Endothelial cell of umbilical vein (primary cell): ENCODE measurements around the gene QRFP. TPM values are rescaled to one million over a fixed set of nuclear protein-coding genes. Genes with fewer than 3 reads are reported as not detected.

ENCODE experiments used
- BruUV-seq: library from RNA; stranded (reverse); fragments of 400-500 nt; replicated peaks from 2 replicates; lab custom pipeline; 2021; lab: Mats Ljungman, UMichigan
- CTCF ChIA-PET: fragments of 300-600, 350-600 bp; sonication (Branson Sonifier 250); formaldehyde crosslinking; loops from one replicate; lab custom pipeline; 2021; ENCODE audit warnings: antibody characterized with exemption, inconsistent platforms; lab: Charles Lee
- POLR2A ChIA-PET: fragments of 300-600, 350-600 bp; sonication (Branson Sonifier 250); formaldehyde crosslinking; loops from one replicate; lab custom pipeline; 2021; ENCODE audit warnings: antibody characterized with exemption, inconsistent platforms; lab: Charles Lee
- DNase-seq: peaks from one replicate; pipeline ENCODE4 v3.0.0-alpha.2; 2011; ENCODE audit warnings: low read depth, low spot score
- FAIRE-seq: peaks from 2 replicates; lab custom pipeline; 2011; peaks lifted over from hg19 to GRCh38; lab: Jason Lieb, UNC
- H2AFZ ChIP-seq: 2 replicates; pipeline ENCODE4 v1.6.0; 2012; ENCODE audit warnings: low read depth, low read length, control low read depth, inconsistent platforms
- H3K27ac ChIP-seq: 2 replicates; pipeline ENCODE4 v1.5.1; 2011; ENCODE audit warnings: low read depth, mild to moderate bottlenecking, control low read depth, low read length, moderate library complexity; ENCODE audit not compliant: insufficient read depth
- H3K27me3 ChIP-seq, 2 experiments: 2 replicates each; pipeline versions ENCODE4 v1.6.0 to v1.6.1; 2011; ENCODE audit warnings: low read length in 2 of 2, mixed read lengths in 1 of 2; ENCODE audit not compliant: control insufficient read depth in 2 of 2, insufficient read depth in 2 of 2
- H3K36me3 ChIP-seq, 2 experiments: 2 replicates in 1 of 2; 3 replicates in 1 of 2; pipeline ENCODE4 v1.5.1; 2011; ENCODE audit warnings: low read length in 2 of 2, mild to moderate bottlenecking in 1 of 2, moderate library complexity in 1 of 2; ENCODE audit not compliant: control insufficient read depth in 2 of 2, insufficient read depth in 2 of 2; ENCODE audit errors: extremely low read depth in 1 of 2
- H3K4me1 ChIP-seq: 3 replicates; pipeline ENCODE4 v1.5.1; 2011; ENCODE audit warnings: mild to moderate bottlenecking, low read length; ENCODE audit not compliant: control insufficient read depth, insufficient read depth; ENCODE audit errors: extremely low read depth
- H3K4me2 ChIP-seq: 2 replicates; pipeline ENCODE4 v1.6.1; 2011; ENCODE audit warnings: low read length, control low read depth, mixed read lengths; ENCODE audit not compliant: insufficient read depth
- H3K4me3 ChIP-seq, 3 experiments: fragments of 200-600 bp in 1 of 3; sonication (generic), shearing (Covaris generic) in 1 of 3; replicated peaks in 1 of 3; 2 replicates each; pipeline ENCODE4 v1.5.1; 2011 to 2016; ENCODE audit warnings: control low read depth in 3 of 3, low read length in 3 of 3, mild to moderate bottlenecking in 2 of 3, inconsistent platforms in 1 of 3, low read depth in 1 of 3, moderate library complexity in 1 of 3; ENCODE audit not compliant: insufficient read depth in 1 of 3
- H3K79me2 ChIP-seq: 2 replicates; pipeline ENCODE4 v1.6.0; 2012; ENCODE audit warnings: low read length, inconsistent platforms; ENCODE audit not compliant: control insufficient read depth, insufficient read depth
- H3K9ac ChIP-seq: replicated peaks from 2 replicates; pipeline ENCODE3; 2011; ENCODE audit warnings: low read length, control low read depth; ENCODE audit not compliant: insufficient read depth; ENCODE audit errors: extremely low read depth
- H3K9me1 ChIP-seq: replicated peaks from 3 replicates; pipeline ENCODE4 v1.6.0; 2011; ENCODE audit warnings: mild to moderate bottlenecking, low read length; ENCODE audit not compliant: control insufficient read depth, insufficient read depth; ENCODE audit errors: extremely low read depth
- H3K9me3 ChIP-seq: replicated peaks from 2 replicates; pipeline ENCODE4 v1.5.1; 2012; ENCODE audit warnings: low read length, inconsistent platforms; ENCODE audit not compliant: control insufficient read depth, insufficient read depth
- H4K20me1 ChIP-seq: replicated peaks from 2 replicates; pipeline ENCODE3; 2011; ENCODE audit warnings: mild to moderate bottlenecking, low read length; ENCODE audit not compliant: control insufficient read depth, insufficient read depth; ENCODE audit errors: extremely low read depth
- EZH2 ChIP-seq: IDR thresholded peaks from 2 replicates; pipeline ENCODE4 v1.6.1; 2012; ENCODE audit warnings: borderline replicate concordance, low read depth, mild to moderate bottlenecking, moderate library complexity, low read length, inconsistent platforms; ENCODE audit not compliant: severe bottlenecking
- FOS ChIP-seq: IDR thresholded peaks from 2 replicates; pipeline ENCODE4 v1.6.1; 2011; ENCODE audit warnings: mild to moderate bottlenecking, low read length, moderate library complexity, borderline replicate concordance; ENCODE audit not compliant: insufficient read depth
- GATA2 ChIP-seq: IDR thresholded peaks from 2 replicates; pipeline ENCODE4 v1.7.0; 2011; ENCODE audit warnings: low read depth, mild to moderate bottlenecking, moderate library complexity, mixed read lengths, low read length; ENCODE audit not compliant: insufficient read length, insufficient read depth
- JUN ChIP-seq: IDR thresholded peaks from 2 replicates; pipeline ENCODE4 v1.6.1; 2011; ENCODE audit warnings: borderline replicate concordance, low read depth; ENCODE audit not compliant: insufficient read length, insufficient read depth
- MYC ChIP-seq: IDR thresholded peaks from one replicate; pipeline ENCODE4 v1.6.1; 2011; ENCODE audit warnings: mild to moderate bottlenecking, low read depth, low read length
- POLR2A ChIP-seq: IDR thresholded peaks from 2 replicates; pipeline ENCODE4 v1.6.1; 2012; ENCODE audit warnings: low read depth, mild to moderate bottlenecking, control low read depth, low read length
- POLR2AphosphoS5 ChIP-seq: IDR thresholded peaks from 2 replicates; pipeline ENCODE4 v1.6.1; 2012; ENCODE audit warnings: low read depth, mild to moderate bottlenecking, control low read depth, low read length, moderate library complexity; ENCODE audit not compliant: insufficient read depth
- dilution Hi-C: fragments of 300-500 bp; cut with MboI; formaldehyde crosslinking; loops from one replicate; pipeline ENCODE4 v1.15.0; 2019; ENCODE audit warnings: low sequenced_read_pairs; ENCODE audit not compliant: extremely low pct_ligation_motif_present
- intact Hi-C: fragments of 100-400 bp; cut with micrococcal nuclease; formaldehyde crosslinking; loops from one replicate; pipeline ENCODE4 v1.10.0; 2022
- polyA plus RNA-seq, 4 experiments: library from polyadenylated mRNA; depleted of rRNA in 3 of 4; stranded (reverse) in 3 of 4; unstranded in 1 of 4; fragments of >200 nt; gene quantifications; 2 replicates each; pipeline versions ENCODE4 v1.2.1 to v1.2.3, GENCODE V29; 2011 to 2012; ENCODE audit warnings: missing spikeins in 1 of 4
- total RNA-seq: library from RNA; stranded (reverse); gene quantifications from 2 replicates; pipeline ENCODE4 v1.2.3, GENCODE V29; 2021
- TF ChIP-seq, protein P1 (sequence below), 2 donors: IDR thresholded peaks; 1 replicate in 1 of 2; 2 replicates in 1 of 2; pipeline ENCODE4 v1.5.1; 2011; ENCODE audit warnings: low read length in 2 of 2, mild to moderate bottlenecking in 2 of 2, moderate library complexity in 2 of 2, control low read depth in 1 of 2, inconsistent platforms in 1 of 2, low read depth in 1 of 2; ENCODE audit not compliant: insufficient read depth in 1 of 2; ENCODE audit errors: extremely low read depth in 1 of 2
- TF ChIP-seq, protein P2 (sequence below): IDR thresholded peaks from 2 replicates; pipeline ENCODE4 v1.6.1; 2011; ENCODE audit not compliant: insufficient read depth, insufficient read length

The QRFP gene
- total and polyA plus RNA-seq, 2 donors (not counting 3 experiments of a cell fraction or from before 2014, with no cell fraction given) = not detected

DNA sequence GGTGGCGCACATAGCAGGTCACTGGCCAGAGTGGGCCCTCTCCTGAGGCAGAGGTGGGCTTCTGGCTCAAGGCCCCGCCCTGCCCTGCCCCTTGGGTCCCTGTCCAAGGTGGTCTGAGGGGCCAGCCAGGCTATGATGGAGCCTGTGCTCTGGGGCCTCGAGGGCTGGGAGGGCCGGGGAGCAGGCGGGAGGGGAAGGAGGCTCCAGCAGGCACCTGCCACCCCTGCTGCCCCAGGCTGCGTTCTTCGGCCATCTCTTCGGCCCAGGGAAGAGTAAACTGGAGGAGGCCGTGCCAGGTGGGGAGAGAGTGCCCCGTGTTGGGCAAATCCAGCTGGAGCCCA, 27.8 kb upstream of the QRFP start:
- Histone ChIP-seq H3K4me1 (peaks cover 7% of the 10 kb centered on the region), H3K27me3 (peaks cover 0 to 3% of the 10 kb centered on the region in 2 experiments), H3K9me3 (no peaks in the 10 kb centered on the region), H3K9ac (no peak overlapping the region), H3K27ac (no peak overlapping the region), H3K4me2 (no peak overlapping the region), H3K36me3 (no peaks in the 10 kb centered on the region), H3K79me2 (no peaks in the 10 kb centered on the region), H2AFZ (no peak overlapping the region), H3K4me3 (no peak overlapping the region), H4K20me1 (no peaks in the 10 kb centered on the region), H3K9me1 (no peaks in the 10 kb centered on the region)
- DNase-seq = no peak
- dilution Hi-C loops (no loop called here), intact Hi-C loops (no loop called here)
- TF ChIP-seq MYC (no peak), GATA2 (no peak)
- BruUV-seq = no TSS peak
- ChIA-PET POLR2A (no interaction called here), CTCF (no interaction called here)
- no peak for FAIRE-seq

DNA sequence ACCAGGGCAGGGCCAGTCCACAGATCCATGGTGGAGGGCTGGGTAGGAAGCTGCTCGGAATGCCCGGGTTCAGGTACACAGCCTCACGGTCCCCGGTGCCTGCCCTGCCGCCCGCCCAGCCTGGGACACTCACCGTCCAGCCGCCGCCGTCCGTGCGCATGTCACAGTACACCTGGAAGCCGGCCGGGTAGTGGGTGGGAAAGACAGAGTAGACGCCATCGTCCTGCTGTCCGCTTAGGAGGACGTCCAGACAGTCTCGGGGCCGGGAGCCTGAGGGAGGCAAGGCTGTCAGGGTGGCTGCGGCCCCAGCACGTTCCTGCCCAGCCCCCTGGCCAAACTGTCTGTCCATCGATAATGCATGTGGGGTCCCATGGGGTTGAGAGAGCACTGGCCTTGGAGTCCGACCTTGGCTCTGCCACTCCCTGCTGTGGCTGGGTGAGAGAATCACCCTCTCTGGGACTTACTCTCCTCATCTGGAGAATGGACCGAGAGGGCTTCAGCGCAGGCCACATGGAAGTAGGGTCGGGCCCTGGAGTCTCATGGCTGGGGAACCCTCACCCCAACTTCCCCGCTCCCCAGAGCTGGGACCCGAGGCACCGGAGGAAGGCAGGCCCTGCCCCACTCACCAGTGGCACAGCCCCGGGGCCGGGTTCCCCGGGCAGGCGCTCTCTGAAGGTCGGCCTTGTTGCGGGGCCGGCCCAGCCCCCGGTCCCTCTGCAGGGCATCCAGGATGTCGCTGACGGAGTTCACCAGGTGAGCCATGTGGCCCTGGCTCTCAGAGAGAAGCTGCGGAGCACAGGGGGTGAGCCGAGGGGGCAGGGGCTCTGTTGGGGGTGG, 27.2 kb upstream of the QRFP start:
- Histone ChIP-seq H3K4me2 (no peak overlapping the region), H3K9ac (no peak overlapping the region), H3K4me3 (no peak overlapping the region), H3K79me2 (no peaks in the 10 kb centered on the region), H4K20me1 (no peaks in the 10 kb centered on the region), H3K4me1 (peaks cover 7% of the 10 kb centered on the region), H3K27me3 (peaks cover 0 to 3% of the 10 kb centered on the region in 2 experiments), H3K36me3 (no peaks in the 10 kb centered on the region), H2AFZ (no peak overlapping the region), H3K9me3 (no peaks in the 10 kb centered on the region), H3K27ac (no peak overlapping the region), H3K9me1 (no peaks in the 10 kb centered on the region)
- no TSS peak for BruUV-seq
- TF ChIP-seq GATA2 (no peak), EZH2 (no peak), MYC (no peak), POLR2A (no peak), POLR2AphosphoS5 (no peak), JUN (no peak), FOS (no peak)
- TF ChIP-seq, protein P1, sequence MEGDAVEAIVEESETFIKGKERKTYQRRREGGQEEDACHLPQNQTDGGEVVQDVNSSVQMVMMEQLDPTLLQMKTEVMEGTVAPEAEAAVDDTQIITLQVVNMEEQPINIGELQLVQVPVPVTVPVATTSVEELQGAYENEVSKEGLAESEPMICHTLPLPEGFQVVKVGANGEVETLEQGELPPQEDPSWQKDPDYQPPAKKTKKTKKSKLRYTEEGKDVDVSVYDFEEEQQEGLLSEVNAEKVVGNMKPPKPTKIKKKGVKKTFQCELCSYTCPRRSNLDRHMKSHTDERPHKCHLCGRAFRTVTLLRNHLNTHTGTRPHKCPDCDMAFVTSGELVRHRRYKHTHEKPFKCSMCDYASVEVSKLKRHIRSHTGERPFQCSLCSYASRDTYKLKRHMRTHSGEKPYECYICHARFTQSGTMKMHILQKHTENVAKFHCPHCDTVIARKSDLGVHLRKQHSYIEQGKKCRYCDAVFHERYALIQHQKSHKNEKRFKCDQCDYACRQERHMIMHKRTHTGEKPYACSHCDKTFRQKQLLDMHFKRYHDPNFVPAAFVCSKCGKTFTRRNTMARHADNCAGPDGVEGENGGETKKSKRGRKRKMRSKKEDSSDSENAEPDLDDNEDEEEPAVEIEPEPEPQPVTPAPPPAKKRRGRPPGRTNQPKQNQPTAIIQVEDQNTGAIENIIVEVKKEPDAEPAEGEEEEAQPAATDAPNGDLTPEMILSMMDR (IDR thresholded peaks at IDR 0.05; ENCODE audit: extremely low read depth in 1 of 2, insufficient read depth in 1 of 2, low read depth in 1 of 2, low read length in 2 of 2) = no peak
- TF ChIP-seq, protein P2, sequence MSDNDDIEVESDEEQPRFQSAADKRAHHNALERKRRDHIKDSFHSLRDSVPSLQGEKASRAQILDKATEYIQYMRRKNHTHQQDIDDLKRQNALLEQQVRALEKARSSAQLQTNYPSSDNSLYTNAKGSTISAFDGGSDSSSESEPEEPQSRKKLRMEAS = no peak
- ChIA-PET CTCF (interaction anchor here (1.7 kb wide), 1 partner anchor 75 kb away, joined by 4 read pairs; no protein-coding TSS in a partner anchor), POLR2A (no interaction called here)
- FAIRE-seq = no peak
- intact Hi-C loops (no loop called here), dilution Hi-C loops (no loop called here)
- no peak for DNase-seq
